ENCODE data around the gene IFNL2.

- TF ChIP-seq LARP7 (IDR thresholded peaks at IDR 0.05) = no peak
- TF ChIP-seq PHF8 (IDR thresholded peaks at IDR 0.05; ENCODE audit: borderline replicate concordance, low read length) = no peak
- TF ChIP-seq IFI16 (CRISPR knock-in tag; IDR thresholded peaks at IDR 0.05) = no peak
- peak in 1 of 2 experiments; percentile 52; a peak in 1 of 4 replicates for TF ChIP-seq KDM1A (IDR thresholded peaks at IDR 0.05)
- TF ChIP-seq ESRRA (IDR thresholded peaks at IDR 0.05; ENCODE audit: borderline replicate concordance, low read depth) = no peak
- no peak for TF ChIP-seq CHD2 (IDR thresholded peaks at IDR 0.05; ENCODE audit: low read depth, low read length)
- no peak for TF ChIP-seq RAD21 (CRISPR knock-in tag; conservative IDR thresholded peaks at IDR 0.05 in 1 of 2, IDR thresholded peaks at IDR 0.05 in 1 of 2)
Observed at GRCh38 chr19:39315933-39316332, 47.7 kb downstream of the IFNL2 start.

Measured in K562 (cell line).